Hepatocyte (in vitro differentiated cells): Measurements from ENCODE around the gene AKR1D1.
"Not testable (repeated sequence)": the region's sequence is repeated elsewhere in the genome, so short reads cannot be mapped to it uniquely, and the experiment has no call there.

Experiments
- EZH2phosphoT487 ChIP-seq: fragments of 200-600 bp; sonication (generic); IDR thresholded peaks from one replicate; pipeline ENCODE4 v1.6.1; 2018; ENCODE audit warnings: antibody characterized with exemption, mild to moderate bottlenecking, low read depth, moderate library complexity; ENCODE audit not compliant: unreplicated experiment, severe bottlenecking
- TF ChIP-seq, protein P1 (sequence below): fragments of 200-600 bp; sonication (generic); IDR thresholded peaks from 2 replicates; pipeline ENCODE4 v1.5.1; 2016; ENCODE audit warnings: antibody characterized with exemption, mild to moderate bottlenecking; ENCODE audit not compliant: poor library complexity

- TF ChIP-seq, protein P1, sequence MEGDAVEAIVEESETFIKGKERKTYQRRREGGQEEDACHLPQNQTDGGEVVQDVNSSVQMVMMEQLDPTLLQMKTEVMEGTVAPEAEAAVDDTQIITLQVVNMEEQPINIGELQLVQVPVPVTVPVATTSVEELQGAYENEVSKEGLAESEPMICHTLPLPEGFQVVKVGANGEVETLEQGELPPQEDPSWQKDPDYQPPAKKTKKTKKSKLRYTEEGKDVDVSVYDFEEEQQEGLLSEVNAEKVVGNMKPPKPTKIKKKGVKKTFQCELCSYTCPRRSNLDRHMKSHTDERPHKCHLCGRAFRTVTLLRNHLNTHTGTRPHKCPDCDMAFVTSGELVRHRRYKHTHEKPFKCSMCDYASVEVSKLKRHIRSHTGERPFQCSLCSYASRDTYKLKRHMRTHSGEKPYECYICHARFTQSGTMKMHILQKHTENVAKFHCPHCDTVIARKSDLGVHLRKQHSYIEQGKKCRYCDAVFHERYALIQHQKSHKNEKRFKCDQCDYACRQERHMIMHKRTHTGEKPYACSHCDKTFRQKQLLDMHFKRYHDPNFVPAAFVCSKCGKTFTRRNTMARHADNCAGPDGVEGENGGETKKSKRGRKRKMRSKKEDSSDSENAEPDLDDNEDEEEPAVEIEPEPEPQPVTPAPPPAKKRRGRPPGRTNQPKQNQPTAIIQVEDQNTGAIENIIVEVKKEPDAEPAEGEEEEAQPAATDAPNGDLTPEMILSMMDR = not testable (repeated sequence)
- TF ChIP-seq EZH2phosphoT487 = not testable (repeated sequence)
These were observed 24.5 kb upstream of the AKR1D1 start for GRCh38 chr7:138051712-138052247.
